GM04504 (cell line): Measurements from ENCODE around the gene CACNA2D2.

Source experiments
- DNase-seq: peaks from one replicate; pipeline ENCODE4 v3.0.0-alpha.2; 2012; ENCODE audit warnings: low read depth

CACNA2D2 gene

GRCh38 chr3:50395070-50395860 lies 108.2 kb downstream of the CACNA2D2 start:
- no peak for DNase-seq

DNA sequence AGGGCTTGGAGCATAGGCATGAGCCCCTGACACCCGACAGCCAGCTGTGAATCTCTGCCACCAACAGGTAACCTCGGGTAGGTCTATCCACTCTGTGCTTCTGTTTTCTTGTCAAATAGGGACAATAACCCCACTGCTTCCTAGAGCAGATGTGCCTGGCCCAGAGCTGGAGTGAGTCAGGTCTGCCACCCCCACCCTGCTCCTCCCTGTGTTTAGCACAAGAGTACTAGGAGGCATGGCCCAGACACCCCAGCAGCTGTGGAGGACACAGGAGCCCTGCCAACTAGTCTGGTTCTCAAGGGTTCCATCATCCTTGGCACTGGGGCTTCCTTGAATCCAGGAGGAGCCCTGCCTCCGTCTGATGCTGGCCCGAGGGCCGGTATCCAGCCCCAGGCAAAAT lies 110.4 kb downstream of the CACNA2D2 start:
- no peak for DNase-seq

GRCh38 chr3:50392101-50392715 lies 111.2 kb downstream of the CACNA2D2 start:
- no peak for DNase-seq

DNA sequence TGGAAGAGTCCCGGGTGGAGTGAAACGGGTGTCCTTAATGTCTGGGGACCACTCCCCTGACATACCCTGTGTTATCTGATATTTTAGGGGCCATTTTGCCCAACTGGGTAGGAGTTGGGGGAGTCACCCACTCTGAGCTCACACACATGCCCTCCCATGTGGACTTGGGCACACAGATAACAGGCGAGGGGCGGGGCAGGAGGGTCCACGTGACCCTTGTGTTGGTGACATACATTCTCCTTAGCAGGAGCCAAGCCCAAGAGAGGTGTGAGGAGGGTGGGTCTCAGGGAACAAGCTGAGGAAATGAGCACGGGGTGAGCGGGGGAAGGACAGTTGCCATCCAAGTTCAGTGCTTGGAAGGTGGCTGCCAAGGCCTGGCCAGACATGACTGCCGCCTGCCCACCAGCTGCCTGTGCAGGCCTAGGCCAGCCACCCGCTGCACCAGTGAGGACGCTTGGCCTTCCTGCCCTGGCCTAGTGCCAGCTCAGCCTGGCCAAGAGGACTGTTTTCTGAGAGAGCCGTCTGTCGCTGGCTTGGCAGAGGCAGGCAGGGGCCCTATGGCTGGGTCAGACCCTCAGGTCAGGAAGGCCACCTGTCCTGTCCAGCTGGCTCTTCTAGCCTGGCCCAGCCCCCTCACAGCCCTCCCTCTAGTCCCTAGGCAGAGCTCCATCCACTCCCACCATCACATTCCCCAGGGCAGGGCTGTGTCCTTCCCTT lies 112.8 kb downstream of the CACNA2D2 start:
- no peak for DNase-seq

- no peak for DNase-seq
These were observed 114.0 kb downstream of the CACNA2D2 start for GRCh38 chr3:50389414-50389767.

- no peak for DNase-seq
These were observed 114.6 kb downstream of the CACNA2D2 start for GRCh38 chr3:50388720-50389413.

DNA sequence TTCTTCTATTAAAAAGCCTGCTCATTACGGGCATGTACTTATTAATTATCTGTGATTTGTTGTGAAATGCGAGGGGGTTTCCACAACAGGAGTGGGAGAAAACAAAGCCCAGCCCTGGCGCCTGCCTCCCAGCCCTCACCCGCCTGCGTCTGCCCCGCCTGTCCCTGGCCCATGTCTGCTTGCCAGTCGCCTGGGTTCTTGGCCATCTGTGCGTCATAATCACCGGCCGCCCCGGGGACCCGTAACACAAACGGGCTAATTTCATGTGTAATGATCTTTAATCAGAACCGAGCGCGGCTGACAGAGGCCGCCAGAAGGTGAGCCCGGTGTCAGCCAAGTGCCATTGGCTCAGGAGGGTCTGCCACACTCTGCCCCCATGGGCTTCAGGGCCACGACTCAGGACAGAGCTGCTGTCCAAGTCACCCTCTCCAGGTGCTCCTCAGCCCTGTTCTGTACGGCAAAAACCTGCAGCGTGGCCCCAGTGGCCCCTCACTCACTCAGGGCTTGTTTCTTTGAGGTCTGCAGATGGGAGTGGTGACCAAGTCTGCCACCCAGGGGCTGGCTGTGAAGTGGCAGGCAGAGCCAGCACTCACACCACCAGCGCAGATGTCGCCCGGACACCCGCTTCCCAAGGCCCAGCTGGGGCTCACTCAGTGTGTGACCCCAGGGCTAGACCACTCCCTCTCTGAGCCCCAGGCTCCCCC lies 115.3 kb downstream of the CACNA2D2 start:
- no peak for DNase-seq

GRCh38 chr3:50385754-50386153 lies 117.7 kb downstream of the CACNA2D2 start:
- DNase-seq, result no peak

GRCh38 chr3:50383750-50384149 lies 119.7 kb downstream of the CACNA2D2 start:
- no peak for DNase-seq

GRCh38 chr3:50382722-50383121 lies 120.7 kb downstream of the CACNA2D2 start:
- DNase-seq, result no peak

GRCh38 chr3:50381383-50381782 lies 122.1 kb downstream of the CACNA2D2 start:
- no peak for DNase-seq

DNA sequence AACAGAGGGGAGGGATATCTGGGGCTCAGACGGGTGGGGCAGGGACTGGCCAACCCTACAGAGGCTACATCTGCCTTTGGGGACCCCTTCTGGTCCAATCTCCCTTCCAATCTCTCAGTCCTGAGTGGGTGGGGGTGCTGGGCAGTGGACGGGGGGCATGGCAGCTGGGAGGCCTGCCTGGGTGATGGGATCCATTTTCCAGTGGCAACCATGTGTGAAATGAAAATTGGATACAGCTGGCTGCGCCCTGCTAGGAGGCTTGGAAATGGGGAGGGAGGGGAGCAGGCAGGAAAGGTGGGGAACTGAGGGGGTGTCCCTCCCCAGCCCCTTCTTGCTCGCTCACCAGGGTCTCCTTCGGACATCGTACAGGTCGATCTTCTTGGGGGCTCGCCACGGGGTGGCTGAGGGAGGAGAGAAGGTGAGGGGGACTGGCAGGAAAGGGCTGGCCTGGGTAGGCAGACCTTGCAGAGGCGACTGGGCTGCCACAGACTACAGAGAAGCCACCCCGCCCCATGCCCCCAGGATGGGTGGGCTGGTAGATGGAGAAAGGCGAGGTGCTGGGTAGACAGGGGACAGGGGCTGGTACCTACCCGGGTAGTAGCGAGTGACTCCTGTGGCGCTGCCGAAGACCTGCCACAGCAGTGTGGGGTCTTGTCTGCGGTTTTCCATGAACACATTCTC lies 122.9 kb downstream of the CACNA2D2 start:
- DNase-seq, result no peak

DNA sequence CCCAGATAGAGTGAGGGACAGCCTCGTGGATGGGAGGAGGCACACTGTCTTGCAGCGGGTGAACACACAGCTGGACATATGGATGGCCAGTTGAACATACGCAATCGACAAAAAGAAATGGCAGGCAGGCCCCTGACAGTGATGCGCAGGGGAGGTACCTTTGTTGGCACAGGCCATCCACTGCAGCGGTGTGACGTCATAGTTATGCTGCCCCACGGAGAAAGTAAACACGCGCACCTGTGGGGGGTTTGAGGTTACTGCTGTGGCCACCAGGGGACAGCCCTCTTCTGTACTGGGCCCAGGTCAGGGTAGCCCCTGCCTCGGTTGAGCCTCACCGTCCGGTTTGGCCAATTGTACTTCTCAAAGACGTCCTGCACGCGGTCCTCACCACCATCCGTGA lies 124.7 kb downstream of the CACNA2D2 start:
- no peak for DNase-seq

DNA sequence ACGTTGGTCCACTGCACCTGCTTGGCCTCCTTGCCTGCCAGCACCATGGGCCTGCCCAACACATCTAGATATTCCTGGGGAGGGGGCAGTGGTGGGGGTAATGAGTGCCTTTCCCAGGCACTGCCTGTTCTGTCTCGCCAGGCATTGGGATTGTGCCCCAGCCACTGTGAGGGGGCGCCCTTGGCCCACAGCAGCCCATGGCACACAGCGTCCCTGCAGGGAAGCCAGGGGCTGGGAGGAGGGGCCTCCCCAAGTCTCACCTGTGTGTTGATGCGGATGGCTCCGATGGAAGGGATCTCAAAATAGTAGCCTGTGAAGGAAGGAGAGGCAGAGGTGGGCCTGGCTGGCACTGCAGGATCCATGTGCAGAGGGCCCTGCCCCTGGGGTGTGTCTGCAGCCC lies 125.4 kb downstream of the CACNA2D2 start:
- no peak for DNase-seq

DNA sequence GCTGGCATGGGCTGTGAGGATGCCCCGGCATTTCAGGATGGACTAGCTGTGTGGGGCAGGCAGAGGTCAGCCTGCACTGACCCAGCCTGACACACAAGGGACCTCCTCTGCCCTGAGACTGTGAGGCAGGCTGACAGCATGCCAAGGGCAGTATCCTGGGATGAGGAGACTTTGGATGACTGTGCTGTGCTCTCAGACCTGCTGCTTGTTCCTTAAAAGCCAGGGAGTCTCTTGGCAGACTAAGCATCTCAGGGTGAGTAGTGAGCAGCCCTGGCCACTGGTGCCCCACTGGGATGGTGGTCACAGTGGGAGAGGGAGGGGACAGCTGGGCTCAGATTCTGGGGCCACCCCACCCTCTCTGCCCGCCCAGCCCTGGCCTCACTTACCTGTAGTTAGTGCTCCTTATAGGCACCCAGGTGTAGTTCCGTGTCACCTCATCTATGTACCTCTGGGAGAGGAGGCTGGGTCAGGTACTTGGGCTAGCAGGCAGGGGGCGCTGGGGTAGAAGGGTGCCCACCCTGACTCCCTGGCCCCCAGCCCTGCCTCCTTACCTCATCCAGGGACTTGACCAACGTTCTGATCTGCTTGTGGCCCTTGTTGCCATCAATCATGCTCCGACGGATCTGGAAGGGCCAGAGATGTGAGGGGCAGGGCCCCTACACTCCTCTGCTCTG lies 128.0 kb downstream of the CACNA2D2 start:
- no peak for DNase-seq

- no peak for DNase-seq
These were observed 128.8 kb downstream of the CACNA2D2 start for GRCh38 chr3:50374363-50375257.

DNA sequence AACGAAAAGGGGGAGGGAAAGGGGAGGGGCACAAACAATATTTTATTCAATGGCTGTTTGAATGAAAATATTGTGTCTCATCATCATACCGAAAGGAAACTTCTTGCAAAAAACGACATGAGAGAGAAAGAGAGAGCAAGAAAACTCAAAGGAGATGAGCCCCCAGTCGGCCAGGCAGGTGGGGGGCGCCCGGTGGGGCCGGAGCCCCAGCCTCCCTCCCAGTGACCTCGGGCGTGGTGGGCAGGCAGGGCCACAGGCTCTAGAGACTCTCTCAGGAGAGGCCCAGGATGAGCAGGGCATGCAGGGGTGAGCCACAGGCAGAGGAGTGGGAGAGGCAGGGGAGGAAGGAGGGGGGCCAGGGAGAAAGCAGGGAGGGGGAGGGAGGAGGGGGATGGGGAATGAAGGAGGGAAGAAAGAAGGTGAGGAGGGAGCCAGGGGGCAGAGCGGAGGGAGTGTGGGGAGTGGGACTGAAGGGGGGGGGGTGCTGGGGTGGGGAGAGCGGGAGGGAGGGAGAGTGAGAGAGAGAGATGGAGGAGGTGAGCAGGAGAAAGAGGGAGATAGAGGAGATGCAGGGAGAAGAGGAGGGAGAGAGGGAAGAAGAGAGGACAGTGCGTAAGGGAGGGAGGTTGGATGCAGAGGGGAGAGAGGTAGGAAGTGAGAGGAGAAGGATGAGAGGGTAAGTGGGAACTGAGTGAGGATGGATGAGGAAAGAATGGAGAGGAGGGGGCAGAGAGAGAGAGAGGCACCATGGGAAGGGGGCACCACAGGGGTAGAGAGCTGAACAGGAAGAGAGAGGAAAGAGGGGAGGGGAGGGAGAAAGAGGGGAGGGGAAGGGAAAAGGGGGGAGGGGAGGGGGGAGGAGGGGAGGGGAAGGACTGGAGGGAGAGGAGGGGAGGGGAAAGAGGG lies 130.0 kb downstream of the CACNA2D2 start:
- no peak for DNase-seq

DNA sequence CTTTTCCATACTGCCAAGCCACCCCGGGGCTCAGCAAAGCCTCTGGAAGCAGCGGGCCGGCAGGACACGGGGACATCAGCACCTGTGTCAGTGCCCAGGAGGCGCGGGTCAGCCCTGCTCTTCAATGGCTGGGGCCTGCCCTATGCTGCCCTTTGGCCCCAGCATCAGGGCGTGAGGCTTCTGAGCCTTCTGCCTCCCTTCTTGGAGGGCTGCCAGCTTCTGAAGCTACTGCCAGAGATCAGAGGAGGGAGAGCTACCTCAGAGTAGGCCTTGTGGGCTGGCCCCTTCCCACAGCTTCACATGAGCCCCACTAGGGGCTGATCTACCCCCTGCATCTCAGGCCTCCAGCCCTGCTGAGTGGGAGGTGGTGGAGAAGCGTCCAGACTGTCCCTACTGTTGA lies 131.1 kb downstream of the CACNA2D2 start:
- DNase-seq, result no peak
